K562 (cell line): Measurements from ENCODE around the gene CHST8. TPM values are rescaled to one million over a fixed set of nuclear protein-coding genes. Genes with fewer than 3 reads are reported as not detected.

Experiments
- ATAC-seq: fragments of 200-7000 bp; cut with Tn5 transposase; 3 replicates; pipeline ENCODE4 v1.9.1; 2020; ENCODE audit warnings: moderate library complexity
- BruUV-seq: library from RNA; stranded (reverse); fragments of 400-500 nt; replicated peaks from 2 replicates; lab custom pipeline; 2021; lab: Mats Ljungman, UMichigan
- CTCF ChIA-PET: fragments of 300-600 bp; formaldehyde crosslinking; extraction: SDS; loops from one replicate; lab custom pipeline; 2021; ENCODE audit warnings: low intra/inter-chr PET ratio; lab: Yijun Ruan, JAX
- POLR2A ChIA-PET: fragments of 300-600, 350-650 bp; sonication (Branson Sonifier 250); formaldehyde crosslinking; extraction: SDS; loops from one replicate; lab custom pipeline; 2021; ENCODE audit warnings: antibody characterized with exemption, inconsistent platforms; lab: Yijun Ruan, JAX
- DNase-seq, 4 experiments: peaks; one replicate each; pipeline versions ENCODE4 v3.0.0 to v3.0.0-alpha.2; 2011 to 2018; ENCODE audit warnings: low spot score in 3 of 4, mixed read lengths in 3 of 4; ENCODE audit errors: extremely low read depth in 1 of 4
- FAIRE-seq: peaks from 2 replicates; lab custom pipeline; 2011; peaks lifted over from hg19 to GRCh38; lab: Jason Lieb, UNC
- H2AFZ ChIP-seq: 2 replicates; pipeline ENCODE4 v1.6.0; 2011; ENCODE audit warnings: low read depth, low read length, control low read depth, inconsistent platforms
- H3K27ac ChIP-seq: fragments of 200-600 bp; 3 replicates; pipeline ENCODE4 v1.8.0; 2011; ENCODE audit warnings: low read depth, mild to moderate bottlenecking, control low read depth, inconsistent platforms, low read length, moderate library complexity, mixed read lengths; ENCODE audit errors: extremely low read depth
- H3K27me3 ChIP-seq, 2 experiments: fragments of 300-600 bp in 1 of 2; 2 replicates in 1 of 2; 3 replicates in 1 of 2; pipeline versions ENCODE4 v1.6.0 to v1.8.0; 2011; ENCODE audit warnings: inconsistent platforms in 2 of 2, low read length in 2 of 2, mild to moderate bottlenecking in 1 of 2, mixed read lengths in 1 of 2, moderate library complexity in 1 of 2; ENCODE audit not compliant: control insufficient read depth in 2 of 2, insufficient read depth in 2 of 2
- H3K36me3 ChIP-seq: fragments of 300-600 bp; 3 replicates; pipeline ENCODE4 v1.8.0; 2011; ENCODE audit warnings: mild to moderate bottlenecking, low read length, inconsistent platforms; ENCODE audit not compliant: control insufficient read depth, insufficient read depth
- H3K4me1 ChIP-seq, 2 experiments: fragments of 200-600 bp in 1 of 2; replicated peaks in 1 of 2; 2 replicates in 1 of 2; 3 replicates in 1 of 2; pipeline versions ENCODE4 v1.5.1 to v1.8.0; 2011; ENCODE audit warnings: inconsistent platforms in 2 of 2, low read length in 2 of 2, mild to moderate bottlenecking in 1 of 2, mixed read lengths in 1 of 2, moderate library complexity in 1 of 2; ENCODE audit not compliant: control insufficient read depth in 2 of 2, insufficient read depth in 2 of 2
- H3K4me2 ChIP-seq: 2 replicates; pipeline ENCODE4 v1.6.1; 2011; ENCODE audit warnings: low read length, control low read depth, inconsistent platforms, mixed read lengths; ENCODE audit not compliant: insufficient read depth
- H3K4me3 ChIP-seq: fragments of 200-600 bp; sonication (generic), shearing (Covaris generic); 2 replicates; pipeline ENCODE4 v1.5.1; 2016; ENCODE audit warnings: control low read depth, inconsistent platforms
- H3K79me2 ChIP-seq: fragments of 200-600 bp; 3 replicates; pipeline ENCODE4 v1.8.0; 2011; ENCODE audit warnings: low read length, inconsistent platforms; ENCODE audit not compliant: control insufficient read depth, insufficient read depth
- H3K9ac ChIP-seq, 2 experiments: 2 replicates each; pipeline versions ENCODE4 v1.6.0 to v1.6.1; 2011; ENCODE audit warnings: low read depth in 2 of 2, low read length in 2 of 2, control low read depth in 1 of 2, inconsistent platforms in 1 of 2, mild to moderate bottlenecking in 1 of 2, mixed read lengths in 1 of 2; ENCODE audit not compliant: insufficient read depth in 1 of 2
- H3K9me1 ChIP-seq: one replicate; pipeline ENCODE4 v1.6.0; 2011; ENCODE audit warnings: inconsistent platforms, mild to moderate bottlenecking, low read length, moderate library complexity; ENCODE audit not compliant: control insufficient read depth, insufficient read depth
- H3K9me3 ChIP-seq: replicated peaks from 2 replicates; pipeline ENCODE4 v1.5.1; 2011; ENCODE audit warnings: low read depth, low read length, inconsistent platforms; ENCODE audit not compliant: control insufficient read depth, insufficient read depth
- H4K20me1 ChIP-seq: replicated peaks from 2 replicates; pipeline ENCODE4 v1.6.1; 2011; ENCODE audit warnings: low read length, inconsistent platforms, mixed read lengths; ENCODE audit not compliant: control insufficient read depth, insufficient read depth
- ARID1B ChIP-seq: fragments of 450-650 bp; IDR thresholded peaks from 2 replicates; pipeline ENCODE4 v1.6.1; 2016; ENCODE audit warnings: antibody characterized with exemption, mild to moderate bottlenecking, inconsistent platforms
- ARNT ChIP-seq, 2 experiments: fragments of 450-650 bp; IDR thresholded peaks; 2 replicates each; pipeline ENCODE4 v1.6.1; 2016; ENCODE audit warnings: mild to moderate bottlenecking in 1 of 2
- ATF1 ChIP-seq, 2 experiments: fragments of 450-650 bp in 1 of 2; IDR thresholded peaks; 2 replicates each; pipeline ENCODE4 v1.6.1; 2016; ENCODE audit warnings: missing compliant biosample characterization in 1 of 2, missing genetic modification characterization in 1 of 2
- DACH1 ChIP-seq: fragments of 450-650 bp; IDR thresholded peaks from 2 replicates; pipeline ENCODE4 v1.6.1; 2018; ENCODE audit not compliant: partially characterized antibody
- ELF1 ChIP-seq: fragments of 200-800 bp; sonication (Bioruptor generic); IDR thresholded peaks from 2 replicates; pipeline ENCODE4 v1.6.1; 2016; ENCODE audit warnings: missing genetic modification characterization, missing compliant biosample characterization
- HDAC8 ChIP-seq: fragments of 450-650 bp; IDR thresholded peaks from 2 replicates; pipeline ENCODE4 v1.6.1; 2016; ENCODE audit warnings: mild to moderate bottlenecking, missing genetic modification characterization, moderate library complexity, missing compliant biosample characterization
- MTF1 ChIP-seq: fragments of 250-450 bp; sonication (Bioruptor Pico); IDR thresholded peaks from 2 replicates; pipeline ENCODE4 v1.9.0; 2021; ENCODE audit warnings: moderate library complexity, mild to moderate bottlenecking, inconsistent platforms, borderline replicate concordance
- OTX1 ChIP-seq: fragments of 450-650 bp; formaldehyde crosslinking; IDR thresholded peaks from 2 replicates; pipeline ENCODE4 v1.4.0; 2022; ENCODE audit warnings: mild to moderate bottlenecking
- PCBP2 ChIP-seq: fragments of 200-400 bp; formaldehyde crosslinking; IDR thresholded peaks from 2 replicates; pipeline ENCODE4 v1.6.1; 2018; ENCODE audit warnings: low read length, low read depth, mild to moderate bottlenecking, moderate library complexity; ENCODE audit not compliant: poor library complexity, severe bottlenecking
- POLR2AphosphoS5 ChIP-seq: IDR thresholded peaks from 2 replicates; pipeline ENCODE4 v1.6.1; 2011; ENCODE audit warnings: mild to moderate bottlenecking, low read depth, low read length, moderate library complexity; ENCODE audit not compliant: control insufficient read depth, insufficient read depth
- RB1 ChIP-seq: fragments of 450-650 bp; IDR thresholded peaks from 2 replicates; pipeline ENCODE4 v1.6.1; 2017; ENCODE audit warnings: low read depth, mild to moderate bottlenecking
- RBM17 ChIP-seq: fragments of 200-400 bp; formaldehyde crosslinking; IDR thresholded peaks from 2 replicates; pipeline ENCODE4 v1.6.1; 2017; ENCODE audit warnings: low read depth, mild to moderate bottlenecking, low read length, borderline replicate concordance
- SP1 ChIP-seq: sonication (generic); formaldehyde crosslinking; IDR thresholded peaks from 2 replicates; pipeline ENCODE4 v1.8.1; 2022; ENCODE audit warnings: mild to moderate bottlenecking, missing genetic modification reagents
- TCF3 ChIP-seq: sonication (generic); formaldehyde crosslinking; IDR thresholded peaks from 2 replicates; pipeline ENCODE4 v1.4.0; 2020; ENCODE audit warnings: mild to moderate bottlenecking, missing genetic modification reagents
- YBX1 ChIP-seq: fragments of 450-650 bp; IDR thresholded peaks from 2 replicates; pipeline ENCODE4 v1.7.1; 2016; ENCODE audit warnings: mild to moderate bottlenecking
- ZBED1 ChIP-seq: IDR thresholded peaks from 2 replicates; pipeline ENCODE4 v1.6.1; 2014
- ZNF174 ChIP-seq: fragments of 250-450 bp; sonication (Bioruptor Pico); IDR thresholded peaks from 2 replicates; pipeline ENCODE4 v1.4.0; 2020; ENCODE audit warnings: mild to moderate bottlenecking
- ZNF384 ChIP-seq: IDR thresholded peaks from 2 replicates; pipeline ENCODE4 v1.6.1; 2012; ENCODE audit warnings: low read depth, low read length, improper control_type of control experiment
- ZNF785 ChIP-seq: fragments of 250-450 bp; sonication (Bioruptor Pico); IDR thresholded peaks from 2 replicates; pipeline ENCODE4 v1.4.0; 2020; ENCODE audit warnings: mild to moderate bottlenecking
- WGBS: fragments of 100-300 bp; shearing (Covaris generic); methylation state at CpG from one replicate; pipeline ENCODE4 v1.1.6; 2016; ENCODE audit warnings: low coverage, mixed read lengths; ENCODE audit not compliant: insufficient coverage; ENCODE audit errors: missing lambda C conversion rate; 5-methylcytosine and 5-hydroxymethylcytosine counted together
- in situ Hi-C: fragments of 300-500 bp; cut with MboI; formaldehyde crosslinking; loops from 4 replicates; pipeline ENCODE4 v1.15.0; 2018; ENCODE audit warnings: inconsistent platforms, mixed read lengths
- intact Hi-C: fragments of 100-400 bp; cut with micrococcal nuclease; formaldehyde crosslinking; loops from 2 replicates; pipeline ENCODE4 v1.14.2; 2022
- polyA plus RNA-seq, 8 experiments: library from polyadenylated mRNA; depleted of rRNA in 4 of 8; stranded (reverse) in 5 of 8; unstranded in 3 of 8; fragments of >200 nt; fragmentation: Nextera tagmentation in 2 of 8; fragmentation: Illumina TruSeq in 1 of 8; extraction: Ambion mirVana in 2 of 8; extraction: Trizol in 1 of 8; gene quantifications; 2 replicates each; pipeline versions ENCODE4 v1.2.1 to v1.2.3, GENCODE V29; 2011 to 2014; ENCODE audit warnings: inconsistent platforms in 1 of 8, missing spikeins in 1 of 8
- total RNA-seq, 7 experiments: library from RNA; depleted of rRNA in 6 of 7; stranded (reverse); fragments of >200 nt in 6 of 7; fragmentation: Illumina TruSeq in 2 of 7; extraction: Trizol in 2 of 7; gene quantifications; 2 replicates each; pipeline versions ENCODE4 v1.2.1 to v1.2.3, GENCODE V29; 2011 to 2021; ENCODE audit warnings: low replicate concordance in 1 of 7
- TF ChIP-seq, protein P1 (sequence below), 2 experiments: fragments of 450-650 bp; IDR thresholded peaks; 2 replicates each; pipeline ENCODE4 v1.6.1; 2016

The CHST8 gene
- total and polyA plus RNA-seq, 9 of the 15 experiments (the other 6 are each of a cell fraction or from before 2014, with no cell fraction given): 0.11 TPM; not detected in 8

DNA sequence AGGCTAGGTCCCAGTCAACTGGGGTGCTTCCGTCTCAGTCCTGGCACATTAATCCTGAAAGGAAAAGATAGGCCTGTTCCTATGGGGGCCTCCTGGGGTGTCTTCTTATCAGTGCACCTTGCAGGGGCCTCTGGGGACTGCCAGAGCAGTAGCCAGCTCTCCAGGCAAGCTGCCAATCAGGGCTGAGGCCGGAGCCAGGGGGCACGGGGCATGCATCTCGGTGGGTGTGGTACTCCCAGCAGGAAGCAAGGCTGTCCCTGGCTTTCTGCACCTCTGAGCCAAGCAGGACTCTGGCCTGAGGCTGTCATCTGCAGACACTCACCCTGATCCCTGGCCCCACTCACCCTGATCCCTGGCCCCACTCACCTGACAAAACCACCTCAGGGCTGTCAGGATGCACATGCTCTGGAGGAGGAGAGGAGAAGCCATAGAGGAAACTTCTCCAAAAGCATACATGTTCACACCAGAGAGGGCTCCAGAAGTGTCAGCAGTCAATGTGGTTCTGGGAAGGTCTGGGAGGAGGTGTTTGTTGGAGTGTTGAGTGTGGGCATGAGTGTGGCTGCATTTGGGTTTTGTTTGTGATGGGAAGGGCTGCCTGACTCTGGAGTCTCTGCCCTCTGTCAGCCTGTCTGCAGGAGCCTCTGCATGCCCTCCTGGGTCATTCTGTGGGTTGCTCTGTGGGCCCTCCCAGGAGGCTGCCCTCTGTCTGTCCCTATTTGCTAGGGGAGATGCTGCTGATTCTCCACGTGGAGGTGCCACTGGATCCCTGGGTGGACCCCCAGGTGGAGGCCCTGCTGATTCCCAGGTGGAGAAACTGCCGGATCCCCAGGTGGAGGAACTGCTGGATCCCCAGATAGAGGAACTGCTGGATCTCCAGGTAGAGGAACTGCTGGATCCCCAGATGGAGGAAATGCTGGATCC is 152.2 kb downstream of the CHST8 start (continued):
- TF ChIP-seq ZNF174 (CRISPR knock-in tag): no peak
- no peak for TF ChIP-seq YBX1
- TF ChIP-seq MTF1 (CRISPR knock-in tag): no peak
- TF ChIP-seq, protein P1, sequence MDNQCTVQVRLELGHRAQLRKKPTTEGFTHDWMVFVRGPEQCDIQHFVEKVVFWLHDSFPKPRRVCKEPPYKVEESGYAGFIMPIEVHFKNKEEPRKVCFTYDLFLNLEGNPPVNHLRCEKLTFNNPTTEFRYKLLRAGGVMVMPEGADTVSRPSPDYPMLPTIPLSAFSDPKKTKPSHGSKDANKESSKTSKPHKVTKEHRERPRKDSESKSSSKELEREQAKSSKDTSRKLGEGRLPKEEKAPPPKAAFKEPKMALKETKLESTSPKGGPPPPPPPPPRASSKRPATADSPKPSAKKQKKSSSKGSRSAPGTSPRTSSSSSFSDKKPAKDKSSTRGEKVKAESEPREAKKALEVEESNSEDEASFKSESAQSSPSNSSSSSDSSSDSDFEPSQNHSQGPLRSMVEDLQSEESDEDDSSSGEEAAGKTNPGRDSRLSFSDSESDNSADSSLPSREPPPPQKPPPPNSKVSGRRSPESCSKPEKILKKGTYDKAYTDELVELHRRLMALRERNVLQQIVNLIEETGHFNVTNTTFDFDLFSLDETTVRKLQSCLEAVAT (IDR thresholded peaks at IDR 0.05): no peak
- TF ChIP-seq ZNF384: no peak

DNA sequence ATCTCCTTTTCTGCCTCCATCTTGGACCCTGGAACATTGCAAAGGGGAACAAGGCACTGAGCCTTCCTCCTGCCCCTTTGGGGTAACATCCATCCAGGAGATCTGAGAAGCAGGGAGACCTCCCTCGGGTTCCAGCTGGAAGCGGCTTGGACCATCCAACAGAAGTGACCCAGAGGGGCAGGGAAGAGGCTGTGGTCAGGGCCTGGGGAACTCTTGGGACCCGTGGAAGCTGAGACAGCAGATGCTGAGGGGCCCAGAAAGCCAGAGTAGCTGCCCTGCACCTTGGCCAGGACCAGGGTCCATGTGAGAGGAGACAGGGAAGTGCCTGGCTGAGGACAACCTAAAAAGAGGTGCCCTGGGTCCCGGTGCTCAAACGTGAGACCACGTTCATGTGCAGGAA is 153.0 kb downstream of the CHST8 start:
- POLR2A ChIA-PET: interaction anchor here (0.8 kb wide), 1 partner anchor 332 kb away, joined by 4 read pairs; no protein-coding TSS in a partner anchor
- Histone ChIP-seq H4K20me1 (peaks cover 28% of the 10 kb centered on the region; the same call in 1 of the 2 replicates), H3K9me3 (no peaks in the 10 kb centered on the region), H3K36me3 (no peaks in the 10 kb centered on the region), H3K9ac (no peak overlapping the region; a peak in 1 of 4 replicates), H3K4me1 (peaks cover 0 to 26% of the 10 kb centered on the region in 2 experiments; a peak in 2 of 5 replicates), H3K27me3 (peaks cover 4 to 41% of the 10 kb centered on the region in 2 experiments; a peak in 3 of 5 replicates), H2AFZ (no peak overlapping the region), H3K79me2 (no peaks in the 10 kb centered on the region), H3K4me3 (no peak overlapping the region), H3K27ac (no peak overlapping the region), H3K4me2 (no peak overlapping the region), H3K9me1 (no peaks in the 10 kb centered on the region)
- CTCF ChIA-PET: interaction anchor here (0.6 to 1.4 kb wide), 2 partner anchors 252 to 322 kb away, joined by 3 to 5 read pairs; no protein-coding TSS in a partner anchor
- no peak for FAIRE-seq
- intact Hi-C loops (loop anchor here (5.0 to 10.0 kb wide), 3 partner anchors 50 to 537 kb away; no protein-coding TSS in a partner anchor), in situ Hi-C loops (loop anchor here (5.0 kb wide), 2 partner anchors 352 to 537 kb away; no protein-coding TSS in a partner anchor)
- TF ChIP-seq SP1 (CRISPR knock-in tag) (no peak), RBM17 (no peak), ATF1 (CRISPR knock-in tag; IDR thresholded peaks at IDR 0.05) (no peak), ATF1 (tag; IDR thresholded peaks at IDR 0.05) (no peak), OTX1 (no peak), ARNT (IDR thresholded peaks at IDR 0.05) (no peak), RB1 (no peak), ZBED1 (no peak), ELF1 (no peak), HDAC8 (tag) (no peak), DACH1 (no peak), PCBP2 (no peak), POLR2AphosphoS5 (no peak), TCF3 (CRISPR knock-in tag) (no peak), ARID1B (no peak), ZNF785 (no peak)
- DNase-seq: no peak
- ATAC-seq: no peak
- BruUV-seq: no TSS peak
- WGBS: 0% methylated on average over 6 of the region's 6 CpGs
